Measurements from ENCODE around the gene PDIK1L. TPM values are rescaled to one million over a fixed set of nuclear protein-coding genes. Genes with fewer than 3 reads are reported as not detected.

Gene PDIK1L
- polyA plus RNA-seq, 1 donor (not counting 4 experiments of a cell fraction or from before 2014, with no cell fraction given), result 2.8 TPM

DNA sequence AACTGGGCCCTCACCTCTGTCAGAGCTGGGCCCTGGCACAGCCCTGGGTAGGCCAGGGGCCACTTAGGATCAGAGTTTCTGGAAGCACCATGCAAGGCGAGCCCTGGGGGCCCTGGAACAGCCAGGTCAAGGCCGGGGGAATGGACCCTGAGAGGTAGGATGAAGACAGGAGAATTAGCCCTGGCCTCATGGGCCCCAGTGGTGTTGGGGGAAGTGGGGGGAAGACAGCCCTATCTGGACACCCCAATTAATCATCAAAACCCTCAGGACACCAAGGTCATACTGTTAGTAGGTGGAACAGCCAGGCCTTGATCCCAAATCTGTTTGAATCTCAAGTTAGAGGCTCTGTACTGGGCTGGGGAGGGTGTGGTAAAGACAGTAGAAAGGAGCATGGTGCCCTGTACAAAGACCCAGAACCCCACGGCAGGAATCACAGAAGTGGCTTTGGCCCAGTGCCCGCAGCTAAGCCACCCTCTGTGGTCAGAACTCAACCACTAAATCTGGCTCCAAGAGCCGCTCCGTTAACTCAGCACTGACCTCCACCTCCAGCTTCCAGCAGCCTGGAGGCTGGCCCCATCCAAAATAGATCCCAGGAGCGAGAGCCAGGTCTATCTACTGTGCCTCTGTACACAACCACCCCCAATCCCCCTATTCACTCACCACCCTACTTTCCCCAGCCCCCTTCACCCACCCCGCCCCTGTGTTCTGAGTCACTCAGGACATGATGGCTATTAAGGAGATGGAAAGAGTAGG lies 30.2 kb upstream of the PDIK1L start:
- no peak for FAIRE-seq
- no peak overlapping the region for H2AFZ ChIP-seq (ENCODE audit: control insufficient read depth, low read length)
- no peaks in the 10 kb centered on the region for H3K27me3 ChIP-seq (ENCODE audit: control insufficient read depth, extremely low read depth, insufficient read depth, low read length)
- H3K9me1 ChIP-seq (ENCODE audit: control insufficient read depth, extremely low read depth, insufficient read depth, low read length), result no peaks in the 10 kb centered on the region
- TF ChIP-seq, protein P1, sequence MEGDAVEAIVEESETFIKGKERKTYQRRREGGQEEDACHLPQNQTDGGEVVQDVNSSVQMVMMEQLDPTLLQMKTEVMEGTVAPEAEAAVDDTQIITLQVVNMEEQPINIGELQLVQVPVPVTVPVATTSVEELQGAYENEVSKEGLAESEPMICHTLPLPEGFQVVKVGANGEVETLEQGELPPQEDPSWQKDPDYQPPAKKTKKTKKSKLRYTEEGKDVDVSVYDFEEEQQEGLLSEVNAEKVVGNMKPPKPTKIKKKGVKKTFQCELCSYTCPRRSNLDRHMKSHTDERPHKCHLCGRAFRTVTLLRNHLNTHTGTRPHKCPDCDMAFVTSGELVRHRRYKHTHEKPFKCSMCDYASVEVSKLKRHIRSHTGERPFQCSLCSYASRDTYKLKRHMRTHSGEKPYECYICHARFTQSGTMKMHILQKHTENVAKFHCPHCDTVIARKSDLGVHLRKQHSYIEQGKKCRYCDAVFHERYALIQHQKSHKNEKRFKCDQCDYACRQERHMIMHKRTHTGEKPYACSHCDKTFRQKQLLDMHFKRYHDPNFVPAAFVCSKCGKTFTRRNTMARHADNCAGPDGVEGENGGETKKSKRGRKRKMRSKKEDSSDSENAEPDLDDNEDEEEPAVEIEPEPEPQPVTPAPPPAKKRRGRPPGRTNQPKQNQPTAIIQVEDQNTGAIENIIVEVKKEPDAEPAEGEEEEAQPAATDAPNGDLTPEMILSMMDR (optimal IDR thresholded peaks at IDR 0.05 in 1 of 3, IDR thresholded peaks at IDR 0.05 in 1 of 3, conservative IDR thresholded peaks at IDR 0.05 in 1 of 3; ENCODE audit: extremely low read depth in 1 of 3, insufficient read depth in 2 of 3, low read length in 3 of 3), result no peak
- TF ChIP-seq EZH2 (IDR thresholded peaks at IDR 0.05; ENCODE audit: low read length), result no peak
- H4K20me1 ChIP-seq (ENCODE audit: control insufficient read depth, extremely low read depth, insufficient read depth, low read length), result no peaks in the 10 kb centered on the region
- H3K4me1 ChIP-seq (ENCODE audit: control insufficient read depth, extremely low read depth, insufficient read depth, low read length), result peaks cover 4% of the 10 kb centered on the region
- H3K9ac ChIP-seq (ENCODE audit: control insufficient read depth, extremely low read depth, insufficient read depth, low read length), result no peak overlapping the region
- no peaks in the 10 kb centered on the region for H3K79me2 ChIP-seq (ENCODE audit: control insufficient read depth, insufficient read depth, low read length)
- H3K36me3 ChIP-seq (ENCODE audit: control insufficient read depth in 2 of 2, extremely low read depth in 1 of 2, insufficient read depth in 2 of 2, low read length in 2 of 2), result no peaks in the 10 kb centered on the region
- no peaks in the 10 kb centered on the region for H3K9me3 ChIP-seq (ENCODE audit: control insufficient read depth, low read depth, low read length)
- dilution Hi-C loops (cut with MboI; ENCODE audit: extremely low pct_ligation_motif_present, low sequenced_read_pairs), result no loop called here
- H3K4me3 ChIP-seq (ENCODE audit: control insufficient read depth in 2 of 3, extremely low read depth in 1 of 3, insufficient read depth in 2 of 3, low read depth in 1 of 3, low read length in 3 of 3), result no peak overlapping the region
- DNase-seq (ENCODE audit: low read depth, low spot score), result no peak
- no peak overlapping the region for H3K4me2 ChIP-seq (ENCODE audit: control insufficient read depth, extremely low read depth, insufficient read depth, low read depth, low read length)
- H3K27ac ChIP-seq (ENCODE audit: control insufficient read depth, insufficient read depth, low read length), result no peak overlapping the region

DNA sequence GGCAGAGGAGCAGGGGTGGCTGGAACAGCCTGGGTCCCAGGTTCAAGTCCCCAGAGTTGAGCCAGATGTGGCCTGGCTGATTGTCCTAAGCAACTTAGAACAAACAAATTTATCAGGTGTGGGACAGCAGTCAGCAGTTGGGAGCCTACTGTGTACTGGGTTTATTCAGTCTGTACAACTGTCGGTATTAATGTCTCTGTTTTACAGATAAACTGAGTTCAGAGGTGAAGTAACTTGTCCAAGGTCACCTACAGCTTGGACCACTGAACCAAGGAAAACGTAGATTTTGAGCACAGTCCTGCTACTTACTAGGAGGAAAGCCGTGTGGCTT lies 29.6 kb upstream of the PDIK1L start:
- H3K4me3 ChIP-seq (ENCODE audit: control insufficient read depth in 2 of 3, extremely low read depth in 1 of 3, insufficient read depth in 2 of 3, low read depth in 1 of 3, low read length in 3 of 3), result no peak overlapping the region
- H3K79me2 ChIP-seq (ENCODE audit: control insufficient read depth, insufficient read depth, low read length), result no peaks in the 10 kb centered on the region
- no peak for TF ChIP-seq EZH2 (IDR thresholded peaks at IDR 0.05; ENCODE audit: low read length)
- TF ChIP-seq, protein P1 (optimal IDR thresholded peaks at IDR 0.05 in 1 of 3, IDR thresholded peaks at IDR 0.05 in 1 of 3, conservative IDR thresholded peaks at IDR 0.05 in 1 of 3; ENCODE audit: extremely low read depth in 1 of 3, insufficient read depth in 2 of 3, low read length in 3 of 3), result no peak
- no peak overlapping the region for H3K4me2 ChIP-seq (ENCODE audit: control insufficient read depth, extremely low read depth, insufficient read depth, low read depth, low read length)
- DNase-seq (ENCODE audit: low read depth, low spot score) (no peak), FAIRE-seq (no peak)
- no peaks in the 10 kb centered on the region for H3K36me3 ChIP-seq (ENCODE audit: control insufficient read depth in 2 of 2, extremely low read depth in 1 of 2, insufficient read depth in 2 of 2, low read length in 2 of 2)
- no peak overlapping the region for H3K9ac ChIP-seq (ENCODE audit: control insufficient read depth, extremely low read depth, insufficient read depth, low read length)
- H3K27ac ChIP-seq (ENCODE audit: control insufficient read depth, insufficient read depth, low read length), result no peak overlapping the region
- H3K27me3 ChIP-seq (ENCODE audit: control insufficient read depth, extremely low read depth, insufficient read depth, low read length), result no peaks in the 10 kb centered on the region
- dilution Hi-C loops (cut with MboI; ENCODE audit: extremely low pct_ligation_motif_present, low sequenced_read_pairs), result no loop called here
- H4K20me1 ChIP-seq (ENCODE audit: control insufficient read depth, extremely low read depth, insufficient read depth, low read length), result no peaks in the 10 kb centered on the region
- H3K9me3 ChIP-seq (ENCODE audit: control insufficient read depth, low read depth, low read length), result no peaks in the 10 kb centered on the region
- H2AFZ ChIP-seq (ENCODE audit: control insufficient read depth, low read length), result no peak overlapping the region
- H3K4me1 ChIP-seq (ENCODE audit: control insufficient read depth, extremely low read depth, insufficient read depth, low read length), result peaks cover 4% of the 10 kb centered on the region
- H3K9me1 ChIP-seq (ENCODE audit: control insufficient read depth, extremely low read depth, insufficient read depth, low read length), result no peaks in the 10 kb centered on the region

Data from keratinocyte (primary cell).